Gastrocnemius medialis (tissue), 4 donors: ENCODE results near the gene PODNL1. TPM values are rescaled to one million over a fixed set of nuclear protein-coding genes. Genes with fewer than 3 reads are reported as not detected.

Source experiments
- ATAC-seq, 2 donors: fragments of 150-250 bp; one replicate each; pipeline ENCODE4 v1.9.1; 2016
- DNase-seq, 2 donors: peaks; one replicate each; pipeline ENCODE4 v3.0.0-alpha.2; 2019
- H3K27ac ChIP-seq, 4 donors: fragments of 200-600 bp; sonication (generic); 1 replicate in 1 of 4; 2 replicates in 3 of 4; pipeline ENCODE4 v1.5.1; 2016 to 2018; ENCODE audit warnings: mild to moderate bottlenecking in 2 of 4, moderate library complexity in 1 of 4
- H3K27me3 ChIP-seq, 3 donors: fragments of 200-600 bp; sonication (generic) in 2 of 3; 1 replicate in 1 of 3; 2 replicates in 2 of 3; pipeline versions ENCODE4 v1.5.1 to v1.6.0; 2016 to 2019; ENCODE audit warnings: mild to moderate bottlenecking in 1 of 3, moderate library complexity in 1 of 3
- H3K36me3 ChIP-seq, 2 donors: fragments of 200-600 bp; sonication (generic) in 1 of 2; one replicate each; pipeline ENCODE4 v1.5.1; 2017 to 2018
- H3K4me1 ChIP-seq, 2 donors: fragments of 200-600 bp; sonication (generic) in 1 of 2; one replicate each; pipeline ENCODE4 v1.5.1; 2016 to 2017; ENCODE audit warnings: mild to moderate bottlenecking in 2 of 2
- H3K4me3 ChIP-seq, 4 donors: fragments of 200-600 bp; sonication (generic) in 3 of 4; 1 replicate in 1 of 4; 2 replicates in 3 of 4; pipeline ENCODE4 v1.5.1; 2016 to 2019; ENCODE audit warnings: mild to moderate bottlenecking in 2 of 4
- H3K9me3 ChIP-seq, 3 donors: fragments of 200-600 bp; sonication (generic) in 2 of 3; 1 replicate in 1 of 3; 2 replicates in 2 of 3; pipeline ENCODE4 v1.5.1; 2016 to 2019
- POLR2A ChIP-seq, 2 donors: fragments of 450-650 bp; IDR thresholded peaks; one replicate each; pipeline ENCODE4 v1.6.1; 2017; ENCODE audit warnings: antibody characterized with exemption in 2 of 2, mild to moderate bottlenecking in 2 of 2, moderate library complexity in 2 of 2
- in situ Hi-C, 4 donors: fragments of 200-750 bp; cut with MboI; loops; one replicate each; pipeline versions ENCODE4 v1.15.0 to v1.8.0; 2017; ENCODE audit warnings: low sequenced_read_pairs in 4 of 4
- intact Hi-C: fragments of 100-400 bp; cut with DNase I; formaldehyde crosslinking; loops from one replicate; pipeline ENCODE4 v1.15.1; 2023; ENCODE audit warnings: low total_unique reads
- total RNA-seq, 4 donors: library from RNA; depleted of rRNA; stranded (reverse); fragments of >200 nt; gene quantifications; one replicate each; pipeline versions ENCODE4 v1.1.0 to v1.2.3, GENCODE V29; 2016
- TF ChIP-seq, protein P1 (sequence below), 5 experiments: fragments of 450-650 bp in 3 of 5; fragments of 200-600 bp in 2 of 5; sonication (generic) in 2 of 5; IDR thresholded peaks in 4 of 5; conservative IDR thresholded peaks in 1 of 5; 1 replicate in 4 of 5; 2 replicates in 1 of 5; pipeline ENCODE4 v1.5.1; 2016 to 2019; ENCODE audit warnings: antibody characterized with exemption in 5 of 5, mild to moderate bottlenecking in 3 of 5, moderate library complexity in 3 of 5

Gene PODNL1
- total RNA-seq, 4 donors from 2014 or later, result 0.55 to 0.61 TPM; not detected in 2

DNA sequence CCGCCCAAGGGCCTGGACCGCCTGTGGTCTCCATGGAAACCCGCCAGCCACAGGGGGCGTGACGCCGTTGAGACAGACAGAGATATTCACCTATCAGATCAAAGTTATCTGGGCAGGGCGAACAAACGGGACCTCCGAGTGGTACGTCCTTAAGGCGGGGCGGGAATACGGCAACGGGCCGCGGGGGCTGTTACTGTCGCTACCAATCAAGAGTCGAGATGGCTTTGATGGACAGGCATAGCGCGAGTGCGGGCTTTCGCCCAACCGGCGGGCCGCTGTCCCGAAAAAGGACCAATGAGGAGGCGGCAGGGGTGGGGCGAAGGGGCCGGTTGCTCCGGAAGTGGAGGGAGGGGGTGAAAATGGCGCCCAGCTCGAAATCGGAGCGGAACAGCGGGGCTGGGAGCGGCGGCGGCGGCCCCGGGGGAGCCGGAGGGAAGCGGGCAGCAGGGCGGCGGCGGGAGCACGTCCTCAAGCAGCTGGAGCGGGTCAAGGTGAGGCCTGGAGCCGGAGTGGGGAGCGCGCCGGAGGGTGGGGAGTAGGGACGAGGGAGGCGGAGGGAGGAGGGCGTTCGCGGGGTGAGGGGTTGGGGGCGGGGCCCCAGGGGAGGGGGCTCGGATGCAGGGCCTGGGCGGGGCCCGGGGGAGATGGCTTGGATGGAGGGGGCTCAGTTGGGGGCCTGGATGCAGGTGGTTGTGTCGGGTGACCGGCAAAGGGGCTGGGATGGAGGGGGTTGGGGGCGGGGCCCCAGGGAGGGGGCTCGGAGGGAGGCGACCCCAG lies 14.1 kb upstream of the PODNL1 start, which contains the start of gene DCAF15:
DCAF15 (plus strand) TSS at position 356 of the 777 bp plus-strand sequence; CDS start at position 360, 4 bp downstream.
- H3K4me1 ChIP-seq, result peaks cover 17 to 25% of the 10 kb centered on the region in 2 donors
- peak within 1 kb of the TSS; percentile 64 to 86 (median 80) for H3K4me3 ChIP-seq
- TF ChIP-seq POLR2A (IDR thresholded peaks at IDR 0.05), result peak; percentile 44 to 53
- TF ChIP-seq, protein P1, sequence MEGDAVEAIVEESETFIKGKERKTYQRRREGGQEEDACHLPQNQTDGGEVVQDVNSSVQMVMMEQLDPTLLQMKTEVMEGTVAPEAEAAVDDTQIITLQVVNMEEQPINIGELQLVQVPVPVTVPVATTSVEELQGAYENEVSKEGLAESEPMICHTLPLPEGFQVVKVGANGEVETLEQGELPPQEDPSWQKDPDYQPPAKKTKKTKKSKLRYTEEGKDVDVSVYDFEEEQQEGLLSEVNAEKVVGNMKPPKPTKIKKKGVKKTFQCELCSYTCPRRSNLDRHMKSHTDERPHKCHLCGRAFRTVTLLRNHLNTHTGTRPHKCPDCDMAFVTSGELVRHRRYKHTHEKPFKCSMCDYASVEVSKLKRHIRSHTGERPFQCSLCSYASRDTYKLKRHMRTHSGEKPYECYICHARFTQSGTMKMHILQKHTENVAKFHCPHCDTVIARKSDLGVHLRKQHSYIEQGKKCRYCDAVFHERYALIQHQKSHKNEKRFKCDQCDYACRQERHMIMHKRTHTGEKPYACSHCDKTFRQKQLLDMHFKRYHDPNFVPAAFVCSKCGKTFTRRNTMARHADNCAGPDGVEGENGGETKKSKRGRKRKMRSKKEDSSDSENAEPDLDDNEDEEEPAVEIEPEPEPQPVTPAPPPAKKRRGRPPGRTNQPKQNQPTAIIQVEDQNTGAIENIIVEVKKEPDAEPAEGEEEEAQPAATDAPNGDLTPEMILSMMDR (IDR thresholded peaks at IDR 0.05 in 4 of 5, conservative IDR thresholded peaks at IDR 0.05 in 1 of 5), result no peak
- DNase-seq, result peak; percentile 100
- ATAC-seq, result peak; percentile 98 to 99
- no peaks in the 10 kb centered on the region for H3K27me3 ChIP-seq
- in situ Hi-C loops (loop anchor here in 1 of 4 donors (5.0 kb wide), 1 partner anchor 50 kb away; no protein-coding TSS in a partner anchor), intact Hi-C loops (loop anchor here (1.0 to 2.0 kb wide), 3 partner anchors 54 to 184 kb away; partner anchors contain the start of genes ASF1B and RFX1)
- H3K9me3 ChIP-seq, result no peaks in the 10 kb centered on the region
- peak within 1 kb of the TSS; percentile 87 to 90 (median 89) for H3K27ac ChIP-seq
- H3K36me3 ChIP-seq, result peaks cover 0 to 25% of the 10 kb centered on the region in 2 donors

DNA sequence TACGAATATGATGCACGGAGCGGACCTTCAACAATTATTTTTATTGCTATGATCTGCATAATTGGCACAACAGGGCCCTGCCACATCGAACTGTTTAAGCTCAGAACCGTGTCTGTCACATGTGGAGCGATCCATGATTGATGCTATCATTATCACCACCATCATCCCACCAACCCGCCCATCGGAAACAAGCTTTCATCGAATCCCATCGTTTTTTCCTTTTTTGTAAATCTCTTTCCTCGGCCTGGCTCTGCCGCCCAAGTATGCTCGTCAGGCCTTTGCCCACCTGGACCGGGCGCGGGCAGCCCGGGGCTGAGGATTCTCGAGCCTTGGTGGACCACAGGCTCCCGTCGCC lies 13.6 kb upstream of the PODNL1 start:
- ATAC-seq (no peak), DNase-seq (no peak)
- intact Hi-C loops (loop anchor here (1.0 to 2.0 kb wide), 3 partner anchors 55 to 185 kb away; partner anchors contain the start of genes ASF1B and RFX1), in situ Hi-C loops (loop anchor here in 1 of 4 donors (5.0 kb wide), 1 partner anchor 51 kb away; no protein-coding TSS in a partner anchor)
- peak overlapping the region; percentile 21 to 89 (median 52) for H3K27ac ChIP-seq
- no peaks in the 10 kb centered on the region for H3K9me3 ChIP-seq
- peaks cover 12 to 20% of the 10 kb centered on the region in 2 donors for H3K4me1 ChIP-seq
- no peak for TF ChIP-seq POLR2A (IDR thresholded peaks at IDR 0.05)
- TF ChIP-seq, protein P1 (IDR thresholded peaks at IDR 0.05 in 4 of 5, conservative IDR thresholded peaks at IDR 0.05 in 1 of 5), result no peak
- H3K4me3 ChIP-seq, result peak overlapping the region; percentile 59 to 86 (median 72)
- no peaks in the 10 kb centered on the region for H3K27me3 ChIP-seq
- H3K36me3 ChIP-seq, result peaks cover 0 to 20% of the 10 kb centered on the region in 2 donors

DNA sequence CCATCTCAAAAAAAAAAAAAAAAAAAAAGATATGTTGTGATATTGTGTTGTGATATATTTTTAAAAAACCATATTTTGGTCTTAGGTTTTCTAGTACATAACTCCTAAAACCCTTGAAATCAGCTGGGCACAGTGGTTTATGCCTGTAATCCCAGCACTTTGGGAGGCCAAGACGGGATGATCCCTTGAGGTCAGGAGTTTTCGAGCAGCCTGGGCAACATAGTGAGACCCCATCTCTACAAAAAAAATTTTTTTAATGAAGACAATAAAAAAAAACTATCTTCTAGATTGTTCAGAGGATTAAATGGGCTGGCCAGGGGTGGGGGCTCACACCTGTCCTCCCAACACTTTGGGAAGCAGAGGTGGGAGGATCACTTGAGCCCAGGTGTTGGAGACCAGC lies 12.8 kb upstream of the PODNL1 start:
- ATAC-seq, result no peak
- DNase-seq, result no peak
- Histone ChIP-seq H3K27me3 (no peaks in the 10 kb centered on the region), H3K27ac (no peak overlapping the region), H3K4me3 (no peak overlapping the region), H3K36me3 (peaks cover 0 to 13% of the 10 kb centered on the region in 2 donors), H3K4me1 (peaks cover 12 to 15% of the 10 kb centered on the region in 2 donors), H3K9me3 (no peaks in the 10 kb centered on the region)
- intact Hi-C loops, result no loop called here
- in situ Hi-C loops, result loop anchor here in 1 of 4 donors (5.0 kb wide), 1 partner anchor 51 kb away; no protein-coding TSS in a partner anchor
- TF ChIP-seq POLR2A (IDR thresholded peaks at IDR 0.05), result no peak
- TF ChIP-seq, protein P1 (IDR thresholded peaks at IDR 0.05 in 4 of 5, conservative IDR thresholded peaks at IDR 0.05 in 1 of 5), result no peak

DNA sequence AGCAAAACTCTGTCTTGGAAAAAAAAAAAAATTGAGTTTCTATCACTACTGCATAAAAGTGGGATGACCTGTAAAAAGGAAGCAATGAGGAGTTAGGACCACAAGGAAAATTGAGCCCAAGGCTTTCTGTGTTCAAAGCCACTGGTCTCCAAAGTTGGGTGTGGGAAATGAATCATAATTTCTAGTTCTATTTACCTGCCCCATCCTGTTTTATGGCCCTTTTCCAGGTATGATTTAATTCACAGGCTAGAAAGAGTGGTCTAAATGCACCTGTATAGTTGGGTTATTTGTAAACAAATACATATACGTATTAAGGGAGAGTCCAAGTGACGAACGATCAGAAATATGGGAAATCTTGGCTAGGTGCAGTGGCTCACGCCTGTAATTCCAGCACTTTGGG lies 8.2 kb upstream of the PODNL1 start:
- H3K4me1 ChIP-seq, result no peaks in the 10 kb centered on the region
- H3K27ac ChIP-seq, result no peak overlapping the region
- intact Hi-C loops, result no loop called here
- in situ Hi-C loops, result no loop called here
- no peaks in the 10 kb centered on the region for H3K9me3 ChIP-seq
- H3K4me3 ChIP-seq, result no peak overlapping the region
- H3K27me3 ChIP-seq, result no peaks in the 10 kb centered on the region
- TF ChIP-seq, protein P1 (IDR thresholded peaks at IDR 0.05 in 4 of 5, conservative IDR thresholded peaks at IDR 0.05 in 1 of 5), result no peak
- TF ChIP-seq POLR2A (IDR thresholded peaks at IDR 0.05), result no peak
- ATAC-seq, result no peak
- no peak for DNase-seq
- H3K36me3 ChIP-seq, result no peaks in the 10 kb centered on the region
